ENCODE measurements around the gene MCTP1. TPM values are rescaled to one million over a fixed set of nuclear protein-coding genes. Genes with fewer than 3 reads are reported as not detected.

MCTP1 gene
- total and polyA plus RNA-seq, 2 of the 8 experiments (the other 6 are each of a cell fraction or from before 2014, with no cell fraction given): 0.56 to 3.4 TPM

DNA sequence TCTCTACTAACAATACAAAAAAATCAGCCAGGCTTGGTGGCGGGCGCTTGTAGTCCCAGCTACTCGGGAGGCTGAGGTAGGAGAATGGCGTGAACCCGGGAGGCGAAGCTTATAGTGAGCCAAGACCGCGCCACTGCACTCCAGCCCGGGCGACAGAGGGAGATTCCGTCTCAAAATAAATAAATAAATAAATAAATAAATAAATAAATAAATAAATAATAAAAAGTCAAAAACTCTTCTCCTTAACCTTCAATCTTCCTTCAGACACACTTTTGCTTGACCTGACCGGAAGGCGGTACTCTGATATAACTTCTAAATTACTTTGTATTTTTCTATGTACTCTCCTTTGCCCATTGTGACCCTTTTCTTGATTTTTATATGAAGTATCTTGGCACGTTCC is 364.3 kb downstream of the MCTP1 start:
- ChIA-PET POLR2A (ENCODE audit: partially characterized antibody) (interaction anchor here (0.6 kb wide), 1 partner anchor 54 kb away, joined by 3 read pairs; no protein-coding TSS in a partner anchor), CTCF (ENCODE audit: partially characterized antibody) (interaction anchor here (0.7 kb wide), 1 partner anchor 371 kb away, joined by 3 read pairs; no protein-coding TSS in a partner anchor)
- no peak for FAIRE-seq
- Histone ChIP-seq H2BK20ac (ENCODE audit: low read length) (no peak overlapping the region), H4K5ac (ENCODE audit: insufficient read length, low read depth, low read length) (no peak overlapping the region), H3K4me1 (replicated peaks in 1 of 4; ENCODE audit: control insufficient read depth in 3 of 4, insufficient read depth in 4 of 4, low read length in 3 of 4) (no peaks in the 10 kb centered on the region), H3K79me1 (ENCODE audit: low read depth, low read length) (no peaks in the 10 kb centered on the region), H4K91ac (replicated peaks; ENCODE audit: insufficient read length, low read length) (no peak overlapping the region), H2BK12ac (ENCODE audit: low read depth, low read length) (no peak overlapping the region), H3K4ac (replicated peaks; ENCODE audit: insufficient read length, low read depth, low read length) (no peak overlapping the region), H2BK15ac (ENCODE audit: low read length) (no peak overlapping the region), H3K27ac (ENCODE audit: low read depth, low read length) (no peak overlapping the region), H3K18ac (ENCODE audit: extremely low read depth, low read length) (no peak overlapping the region), H3K23ac (ENCODE audit: insufficient read length) (no peak overlapping the region), H4K20me1 (replicated peaks in 1 of 2; ENCODE audit: control insufficient read depth in 1 of 2, insufficient read depth in 2 of 2, low read length in 2 of 2) (no peaks in the 10 kb centered on the region), H3K79me2 (ENCODE audit: control insufficient read depth in 1 of 2, insufficient read depth in 2 of 2, low read length in 2 of 2) (no peaks in the 10 kb centered on the region), H3K36me3 (ENCODE audit: control insufficient read depth in 2 of 4, insufficient read depth in 4 of 4, low read length in 3 of 4) (no peaks in the 10 kb centered on the region), H3K9me3 (ENCODE audit: insufficient read depth in 2 of 2, low read depth in 1 of 2, low read length in 1 of 2) (no peaks in the 10 kb centered on the region; a peak in 1 of 4 replicates), H3K4me3 (ENCODE audit: extremely low read depth in 1 of 4, insufficient read depth in 2 of 4, low read depth in 3 of 4, low read length in 4 of 4) (no peak overlapping the region), H3K14ac (ENCODE audit: insufficient read length) (no peak overlapping the region), H4K8ac (ENCODE audit: extremely low read depth, insufficient read depth, low read length) (no peak overlapping the region), H3K56ac (replicated peaks; ENCODE audit: insufficient read length, low read depth, low read length) (no peak overlapping the region), H3K9ac (replicated peaks in 1 of 4; ENCODE audit: extremely low read depth in 1 of 4, low read depth in 3 of 4, low read length in 3 of 4) (no peak overlapping the region), H2AFZ (ENCODE audit: low read length) (no peak overlapping the region), H2AK5ac (ENCODE audit: low read depth, low read length) (no peak overlapping the region), H2BK120ac (replicated peaks; ENCODE audit: low read depth, low read length) (no peak overlapping the region), H3K27me3 (replicated peaks in 1 of 4; ENCODE audit: control insufficient read depth in 3 of 4, extremely low read depth in 1 of 4, insufficient read depth in 3 of 4, low read length in 3 of 4) (no peaks in the 10 kb centered on the region), H2BK5ac (ENCODE audit: low read depth, low read length) (no peak overlapping the region), H3K4me2 (ENCODE audit: insufficient read depth in 1 of 2, low read depth in 2 of 2, low read length in 2 of 2) (no peak overlapping the region), H3K23me2 (ENCODE audit: low read depth, low read length) (no peaks in the 10 kb centered on the region)
- no peak for DNase-seq (ENCODE audit: low read depth in 1 of 2, low spot score in 2 of 2)
- TF ChIP-seq POLR2AphosphoS5 (IDR thresholded peaks at IDR 0.05; ENCODE audit: low read depth, low read length) (no peak), CHD1 (IDR thresholded peaks at IDR 0.05; ENCODE audit: low read depth, low read length) (no peak), BRCA1 (IDR thresholded peaks at IDR 0.05; ENCODE audit: low read depth, low read length) (no peak), POLR2A (IDR thresholded peaks at IDR 0.05; ENCODE audit: control extremely low read depth in 1 of 2, low read depth in 2 of 2, low read length in 2 of 2) (no peak), SP1 (IDR thresholded peaks at IDR 0.05; ENCODE audit: low read depth, low read length) (no peak), RXRA (IDR thresholded peaks at IDR 0.05; ENCODE audit: insufficient read depth, low read depth, low read length) (no peak), PHF8 (conservative IDR thresholded peaks at IDR 0.05; ENCODE audit: low read depth, low read length) (no peak), USF2 (IDR thresholded peaks at IDR 0.05; ENCODE audit: low read length) (no peak), MAFK (IDR thresholded peaks at IDR 0.05; ENCODE audit: low read depth, low read length) (no peak), CEBPB (IDR thresholded peaks at IDR 0.05; ENCODE audit: low read depth, low read length) (no peak), HDAC2 (IDR thresholded peaks at IDR 0.05; ENCODE audit: borderline replicate concordance in 1 of 2, low read depth in 2 of 2, low read length in 2 of 2) (no peak), GABPA (IDR thresholded peaks at IDR 0.05; ENCODE audit: borderline replicate concordance, insufficient read depth, low read length) (no peak), EP300 (IDR thresholded peaks at IDR 0.05; ENCODE audit: borderline replicate concordance in 1 of 2, low read depth in 2 of 2, low read length in 2 of 2) (no peak)
- 88% methylated on average over 14 of the region's 14 CpGs; no CpG with 5 or more reads in 1 of the 2 experiments for WGBS, 2 experiments (ENCODE audit: extremely low coverage in 1 of 2, insufficient coverage in 1 of 2, insufficient read length in 1 of 2, insufficient replicate concordance in 2 of 2, low coverage in 1 of 2, low lambda C conversion rate in 2 of 2, missing lambda C conversion rate in 1 of 2)

All from H1 (cell line).